HEK293 (cell line): ENCODE measurements around the gene STUM.
A peak's percentile ranks its signal among the peaks of the same experiment; 100 is the strongest.

Experiments used
- ATF2 ChIP-seq: fragments of 450-650 bp; formaldehyde crosslinking; IDR thresholded peaks from 2 replicates; pipeline ENCODE4 v1.5.1; 2016; ENCODE audit warnings: missing biosample characterization, missing genetic modification characterization, low read depth
- HIC1 ChIP-seq: fragments of 450-650 bp; formaldehyde crosslinking; IDR thresholded peaks from 2 replicates; pipeline ENCODE4 v1.5.1; 2016; ENCODE audit warnings: missing biosample characterization, missing genetic modification characterization
- INSM2 ChIP-seq: fragments of 450-650 bp; formaldehyde crosslinking; IDR thresholded peaks from 2 replicates; pipeline ENCODE4 v1.5.1; 2016; ENCODE audit warnings: missing biosample characterization, missing genetic modification characterization
- PRDM6 ChIP-seq: fragments of 450-650 bp; formaldehyde crosslinking; IDR thresholded peaks from 2 replicates; pipeline ENCODE4 v1.5.1; 2017; ENCODE audit warnings: missing biosample characterization, missing genetic modification characterization
- SP7 ChIP-seq: fragments of 450-650 bp; formaldehyde crosslinking; IDR thresholded peaks from 2 replicates; pipeline ENCODE4 v1.5.1; 2016; ENCODE audit warnings: missing biosample characterization, missing genetic modification characterization
- ZBTB20 ChIP-seq: fragments of 450-650 bp; formaldehyde crosslinking; IDR thresholded peaks from 2 replicates; pipeline ENCODE4 v1.5.1; 2016; ENCODE audit warnings: missing biosample characterization, missing genetic modification characterization
- ZBTB49 ChIP-seq: fragments of 450-650 bp; formaldehyde crosslinking; IDR thresholded peaks from 2 replicates; pipeline ENCODE4 v1.5.1; 2016; ENCODE audit warnings: missing biosample characterization, missing genetic modification characterization, low read depth
- ZNF18 ChIP-seq: fragments of 450-650 bp; formaldehyde crosslinking; IDR thresholded peaks from 2 replicates; pipeline ENCODE4 v1.5.1; 2016; ENCODE audit warnings: missing biosample characterization, missing genetic modification characterization
- ZNF214 ChIP-seq: fragments of 450-650 bp; formaldehyde crosslinking; IDR thresholded peaks from 2 replicates; pipeline ENCODE4 v1.5.1; 2017; ENCODE audit warnings: missing biosample characterization, mild to moderate bottlenecking, missing genetic modification characterization, borderline replicate concordance
- ZNF248 ChIP-seq: fragments of 450-650 bp; formaldehyde crosslinking; IDR thresholded peaks from 2 replicates; pipeline ENCODE4 v1.5.1; 2017; ENCODE audit warnings: missing biosample characterization, missing genetic modification characterization
- ZNF280C ChIP-seq: fragments of 450-650 bp; formaldehyde crosslinking; IDR thresholded peaks from 2 replicates; pipeline ENCODE4 v1.5.1; 2016; ENCODE audit warnings: missing biosample characterization, missing genetic modification characterization
- ZNF362 ChIP-seq: fragments of 450-650 bp; formaldehyde crosslinking; IDR thresholded peaks from 2 replicates; pipeline ENCODE4 v1.5.1; 2016; ENCODE audit warnings: missing biosample characterization, missing genetic modification characterization
- ZNF530 ChIP-seq: fragments of 450-650 bp; formaldehyde crosslinking; IDR thresholded peaks from 2 replicates; pipeline ENCODE4 v1.5.1; 2016; ENCODE audit warnings: low read depth, missing biosample characterization, missing genetic modification characterization
- ZNF548 ChIP-seq: fragments of 450-650 bp; formaldehyde crosslinking; IDR thresholded peaks from 2 replicates; pipeline ENCODE4 v1.5.1; 2016; ENCODE audit warnings: missing biosample characterization, missing genetic modification characterization
- ZNF600 ChIP-seq: fragments of 450-650 bp; formaldehyde crosslinking; IDR thresholded peaks from 2 replicates; pipeline ENCODE4 v1.5.1; 2016; ENCODE audit warnings: missing biosample characterization, missing genetic modification characterization
- ZNF704 ChIP-seq: fragments of 450-650 bp; formaldehyde crosslinking; IDR thresholded peaks from 2 replicates; pipeline ENCODE4 v1.5.1; 2016; ENCODE audit warnings: missing biosample characterization, missing genetic modification characterization
- ZNF768 ChIP-seq: fragments of 450-650 bp; formaldehyde crosslinking; IDR thresholded peaks from 2 replicates; pipeline ENCODE4 v1.5.1; 2018; ENCODE audit warnings: missing biosample characterization, mild to moderate bottlenecking, missing genetic modification characterization
- ZNF843 ChIP-seq: fragments of 450-650 bp; formaldehyde crosslinking; IDR thresholded peaks from 2 replicates; pipeline ENCODE4 v1.5.1; 2016; ENCODE audit warnings: missing biosample characterization, missing genetic modification characterization
- ZSCAN4 ChIP-seq: fragments of 450-650 bp; formaldehyde crosslinking; IDR thresholded peaks from 2 replicates; pipeline ENCODE4 v1.5.1; 2017; ENCODE audit warnings: missing biosample characterization, missing genetic modification characterization
- ZSCAN5A ChIP-seq: fragments of 450-650 bp; formaldehyde crosslinking; IDR thresholded peaks from 2 replicates; pipeline ENCODE4 v1.5.1; 2016; ENCODE audit warnings: missing biosample characterization, missing genetic modification characterization

The STUM gene

GRCh38 chr1:226547754-226548191 lies 791 bp upstream of the STUM start (continued):
- TF ChIP-seq ZNF280C (tag by site-specific recombination) = no peak
- no peak for TF ChIP-seq ZBTB49 (tag by site-specific recombination)
- TF ChIP-seq ZNF362 (tag by site-specific recombination) = peak; percentile 78; the same call in 1 of the 2 replicates
- TF ChIP-seq SP7 (tag by site-specific recombination) = peak; percentile 90
- TF ChIP-seq ZNF548 = no peak
- TF ChIP-seq ZNF248 (tag by site-specific recombination) = no peak
- no peak for TF ChIP-seq ZNF214 (tag by site-specific recombination)
- no peak for TF ChIP-seq ZNF704 (tag by site-specific recombination)
- peak; percentile 34; the same call in 1 of the 2 replicates for TF ChIP-seq ZNF600 (tag by site-specific recombination)
- TF ChIP-seq PRDM6 (tag by site-specific recombination) = no peak
- no peak for TF ChIP-seq ZNF843 (tag by site-specific recombination)
- TF ChIP-seq HIC1 = no peak; the same call in 1 of the 2 replicates
- TF ChIP-seq ZSCAN5A = no peak
- no peak for TF ChIP-seq ZNF530 (tag by site-specific recombination)
- TF ChIP-seq ZNF18 (tag by site-specific recombination) = no peak
- TF ChIP-seq INSM2 = 0 out of 2 replicates have a peak, but pooled peaks have one; percentile 11
- no peak for TF ChIP-seq ZSCAN4 (tag by site-specific recombination)
- no peak for TF ChIP-seq ATF2 (tag by site-specific recombination)
- no peak for TF ChIP-seq ZBTB20 (tag by site-specific recombination)
- TF ChIP-seq ZNF768 (tag by site-specific recombination) = no peak
